Activated T-helper 1 cell treated with Interleukin-2 at 50 U/mL for 16 hours (primary cell): ENCODE results near the gene KIF24.
"Not testable (repeated sequence)": the region's sequence is repeated elsewhere in the genome, so short reads cannot be mapped to it uniquely, and the experiment has no call there.

Experiments
- DNase-seq: peaks from one replicate; pipeline ENCODE4 v3.0.0-alpha.2; 2020; ENCODE audit warnings: low read depth

KIF24 gene

GRCh38 chr9:34322899-34323591 is 6.0 kb downstream of the KIF24 start:
- DNase-seq, result no peak

DNA sequence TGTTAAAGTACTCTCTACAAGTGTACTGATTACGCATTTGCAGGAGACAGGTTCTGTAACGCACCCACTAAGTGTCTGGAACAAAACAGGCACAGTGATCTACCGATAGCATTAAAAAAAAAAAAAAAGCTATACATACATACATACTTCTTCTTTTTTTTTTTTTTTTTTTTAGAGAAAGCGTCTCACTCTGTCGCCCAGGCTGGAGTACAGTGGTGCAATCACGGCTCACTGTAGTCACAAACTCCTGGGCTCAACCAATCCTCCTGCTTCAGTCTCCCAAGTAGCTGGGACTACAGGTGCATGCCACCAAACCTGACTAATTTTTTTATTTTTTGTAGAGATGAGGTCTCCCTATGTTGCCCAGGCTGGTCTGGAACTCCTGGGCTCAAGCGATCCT is 7.6 kb downstream of the KIF24 start:
- DNase-seq, result no peak

DNA sequence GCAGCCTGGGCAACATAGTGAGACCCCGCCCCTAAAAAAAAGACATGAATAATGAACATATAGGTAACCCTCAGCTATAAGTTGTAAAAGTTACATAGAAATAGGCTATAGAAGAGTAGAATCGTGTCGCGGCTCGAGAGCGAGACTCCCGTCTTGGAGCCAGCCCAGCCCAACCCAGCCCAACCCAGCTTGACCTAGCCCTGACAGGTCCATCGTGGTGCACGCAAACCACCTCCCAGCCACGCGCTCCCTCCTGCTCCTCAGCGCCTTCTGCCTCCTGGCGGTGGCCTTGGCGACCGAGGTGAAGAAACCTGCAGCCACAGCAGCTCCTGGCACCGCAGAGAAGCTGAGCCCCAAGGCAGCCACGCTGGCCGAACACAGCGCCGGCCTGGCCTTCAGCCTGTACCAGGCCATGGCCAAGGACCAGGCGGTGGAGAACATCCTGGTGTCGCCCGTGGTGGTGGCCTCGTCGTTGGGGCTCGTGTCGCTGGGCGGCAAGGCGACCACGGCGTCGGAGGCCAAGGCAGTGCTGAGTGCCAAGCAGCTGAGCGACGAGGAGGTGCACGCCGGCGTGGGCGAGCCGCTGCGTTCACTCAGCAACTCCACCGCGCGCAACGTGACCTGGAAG is 10.8 kb downstream of the KIF24 start:
- DNase-seq, result no peak

DNA sequence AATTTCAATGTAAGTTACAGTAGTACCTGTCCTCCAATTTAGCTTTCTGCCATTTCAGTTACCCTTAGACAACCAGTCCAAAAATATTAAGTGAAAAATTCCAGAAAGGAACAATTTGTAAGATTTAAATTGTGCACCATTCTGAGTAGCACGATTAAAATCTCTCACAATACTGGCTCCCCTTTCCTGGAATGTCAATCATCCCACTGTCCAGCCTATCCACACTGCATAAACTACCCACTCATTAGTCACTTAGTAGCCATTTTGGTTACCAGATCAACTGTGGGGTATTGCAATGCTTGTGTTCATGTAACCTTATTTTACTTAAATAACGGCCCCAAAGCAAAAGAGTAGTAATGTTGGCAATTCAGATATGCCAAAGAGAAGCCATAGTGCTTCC is 11.6 kb downstream of the KIF24 start:
- no peak for DNase-seq

DNA sequence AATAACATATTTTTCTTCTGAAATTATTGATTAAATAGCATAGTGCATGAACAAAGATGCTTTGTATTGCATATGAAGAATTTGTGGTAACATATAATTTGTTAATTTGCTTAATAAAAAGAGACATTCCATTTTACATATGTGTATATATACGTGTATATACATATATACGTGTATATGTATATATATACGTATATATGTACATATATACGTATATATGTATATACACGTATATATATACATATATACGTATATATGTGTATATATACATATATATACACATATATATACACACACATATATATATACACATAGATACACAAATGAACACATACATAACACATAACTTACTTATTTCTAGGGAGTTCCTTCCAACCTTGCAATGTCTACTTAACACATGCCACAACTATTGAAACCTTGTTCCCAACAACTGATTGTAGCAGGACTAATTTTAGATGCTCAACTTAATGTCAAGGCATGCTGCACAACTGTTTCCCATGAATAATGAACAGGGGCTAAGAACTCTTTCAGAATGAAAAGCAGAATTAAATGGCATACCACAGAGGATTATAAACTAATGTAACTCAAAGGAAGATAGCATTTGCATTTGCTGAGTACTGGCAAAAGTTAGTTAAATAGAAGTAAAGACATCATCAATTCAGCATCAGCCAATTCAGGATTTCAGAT is 17.4 kb downstream of the KIF24 start:
- no peak for DNase-seq

GRCh38 chr9:34310215-34310614 is 18.9 kb downstream of the KIF24 start:
- DNase-seq, result no peak

DNA sequence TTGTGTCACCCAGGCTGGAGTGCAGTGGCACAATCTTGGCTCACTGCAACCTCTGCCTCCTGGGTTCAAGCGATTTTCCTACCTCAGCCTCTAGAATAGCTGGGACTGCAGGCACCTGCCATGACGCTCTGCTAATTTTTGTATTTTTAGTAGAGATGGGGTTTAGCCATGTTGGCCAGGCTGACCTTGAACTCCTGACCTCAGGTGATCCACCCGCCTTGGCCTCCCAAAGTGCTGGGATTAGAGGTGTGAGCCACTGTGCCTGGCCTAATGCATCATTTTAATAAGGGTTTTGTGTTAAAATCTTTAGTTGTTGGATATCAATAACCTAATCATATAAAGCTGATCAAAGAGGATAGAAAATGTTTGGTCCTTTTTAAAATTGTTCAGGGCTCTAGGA is 20.8 kb downstream of the KIF24 start:
- not testable (repeated sequence) for DNase-seq

DNA sequence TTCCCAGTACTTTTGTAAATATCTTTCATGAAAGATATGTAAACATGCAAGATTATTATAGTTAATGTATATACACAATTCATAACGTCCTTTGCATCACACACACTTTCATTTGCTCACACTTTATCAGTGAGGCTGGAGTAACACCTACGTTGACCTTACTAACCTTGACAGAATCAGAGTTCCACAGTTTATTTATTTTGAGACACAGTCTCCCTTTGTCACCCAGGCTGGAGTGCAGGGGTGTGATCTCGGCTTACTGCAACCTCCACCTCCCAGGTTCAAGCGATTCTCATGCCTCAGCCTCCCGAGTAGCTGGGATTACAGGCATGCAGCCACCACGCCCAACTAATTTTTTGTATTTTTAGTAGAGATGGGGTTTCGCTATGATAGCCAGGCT is 28.0 kb downstream of the KIF24 start:
- not testable (repeated sequence) for DNase-seq

- DNase-seq, result no peak
Observed at GRCh38 chr9:34292552-34292951, 36.5 kb downstream of the KIF24 start.

GRCh38 chr9:34291423-34291822 is 37.6 kb downstream of the KIF24 start:
- DNase-seq, result no peak

GRCh38 chr9:34291023-34291422 is 38.0 kb downstream of the KIF24 start:
- DNase-seq, result no peak

- DNase-seq, result no peak
Observed at GRCh38 chr9:34289159-34289558, 39.9 kb downstream of the KIF24 start.

- DNase-seq, result no peak
Observed at GRCh38 chr9:34282096-34282495, 47.0 kb downstream of the KIF24 start.

DNA sequence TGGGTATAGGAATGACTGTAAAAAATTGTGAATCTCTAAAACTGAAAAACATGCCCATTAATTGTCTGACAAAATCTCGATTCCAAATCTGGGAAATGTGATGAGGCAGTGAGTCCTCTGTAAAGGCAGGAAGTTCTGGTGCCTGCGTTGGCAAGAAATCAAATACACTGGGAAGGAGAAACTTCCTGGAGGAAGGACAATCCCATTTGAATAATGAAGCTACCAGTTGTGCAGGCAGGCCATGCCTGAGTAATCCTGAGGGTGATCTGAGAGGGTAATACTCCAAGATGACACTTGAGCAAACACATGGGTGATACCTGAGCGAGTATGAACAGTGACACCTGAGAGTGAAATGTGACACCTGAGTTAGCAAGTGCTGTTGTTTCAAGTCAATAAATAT is 49.7 kb downstream of the KIF24 start:
- no peak for DNase-seq
